A673 (cell line): Measurements from ENCODE around the gene ZFR. TPM values are rescaled to one million over a fixed set of nuclear protein-coding genes. Genes with fewer than 3 reads are reported as not detected.

ENCODE experiments used
- BruUV-seq: library from RNA; stranded (reverse); fragments of 400-500 nt; replicated peaks from 2 replicates; lab custom pipeline; 2021; lab: Mats Ljungman, UMichigan
- CTCF ChIA-PET: fragments of 300-600 bp; sonication (Branson Sonifier 250); formaldehyde crosslinking; loops from one replicate; lab custom pipeline; 2022; ENCODE audit warnings: antibody characterized with exemption; lab: Charles Lee
- POLR2A ChIA-PET: fragments of 300-600 bp; sonication (Branson Sonifier 250); formaldehyde crosslinking; loops from one replicate; lab custom pipeline; 2022; ENCODE audit warnings: antibody characterized with exemption; ENCODE audit not compliant: low non-redundant PET; lab: Charles Lee
- DNase-seq: peaks from one replicate; pipeline ENCODE4 v3.0.0-alpha.2; 2015; ENCODE audit warnings: low spot score
- H3K27ac ChIP-seq: fragments of 200-600 bp; sonication (generic); 2 replicates; pipeline ENCODE4 v1.5.1; 2016; ENCODE audit warnings: mixed run types, low read depth, mild to moderate bottlenecking, mixed read lengths, antibody characterized with exemption, low read length; ENCODE audit not compliant: poor library complexity, severe bottlenecking
- H3K27me3 ChIP-seq: fragments of 200-600 bp; sonication (generic); replicated peaks from 2 replicates; pipeline ENCODE4 v1.6.1; 2017; ENCODE audit warnings: mixed run types, low read depth, mild to moderate bottlenecking, mixed read lengths, antibody characterized with exemption, low read length; ENCODE audit not compliant: insufficient read depth, poor library complexity
- H3K36me3 ChIP-seq: fragments of 200-600 bp; sonication (generic); 2 replicates; pipeline ENCODE4 v1.6.1; 2016; ENCODE audit warnings: mixed run types, mild to moderate bottlenecking, mixed read lengths, antibody characterized with exemption, low read length; ENCODE audit not compliant: insufficient read depth, poor library complexity, severe bottlenecking
- H3K4me1 ChIP-seq: fragments of 200-600 bp; sonication (generic); 2 replicates; pipeline ENCODE4 v1.6.1; 2017; ENCODE audit warnings: mixed run types, mild to moderate bottlenecking, mixed read lengths, antibody characterized with exemption, low read length; ENCODE audit not compliant: insufficient read depth, poor library complexity, severe bottlenecking
- H3K4me3 ChIP-seq: fragments of 200-600 bp; sonication (generic); 2 replicates; pipeline ENCODE4 v1.5.1; 2016; ENCODE audit warnings: low read depth, mixed run types, mild to moderate bottlenecking, mixed read lengths, low read length; ENCODE audit not compliant: poor library complexity, severe bottlenecking
- H3K9me3 ChIP-seq: fragments of 200-600 bp; sonication (generic); 2 replicates; pipeline ENCODE4 v1.6.1; 2016; ENCODE audit warnings: mixed run types, low read depth, mild to moderate bottlenecking, mixed read lengths, antibody characterized with exemption, low read length; ENCODE audit not compliant: poor library complexity, severe bottlenecking
- EZH2 ChIP-seq: fragments of 200-600 bp; sonication (generic); IDR thresholded peaks from 2 replicates; pipeline ENCODE4 v1.6.1; 2017; ENCODE audit warnings: borderline replicate concordance, low read depth, mild to moderate bottlenecking, mixed read lengths, antibody characterized with exemption, low read length; ENCODE audit not compliant: poor library complexity, severe bottlenecking
- intact Hi-C: fragments of 100-400 bp; cut with micrococcal nuclease; formaldehyde crosslinking; loops from one replicate; pipeline ENCODE4 v1.10.0; 2022; ENCODE audit not compliant: unreplicated experiment
- total RNA-seq: library from RNA; stranded (reverse); gene quantifications from 2 replicates; pipeline ENCODE4 v1.2.3, GENCODE V29; 2021
- TF ChIP-seq, protein P1 (sequence below): fragments of 300-800, 200-600 bp; sonication (generic); conservative IDR thresholded peaks from 2 replicates; pipeline ENCODE4 v1.5.1; 2017; ENCODE audit warnings: low read depth, mild to moderate bottlenecking, antibody characterized with exemption, low read length, moderate library complexity, mixed read lengths

Gene ZFR
- total RNA-seq, 1 experiment from 2014 or later: 110 TPM

DNA sequence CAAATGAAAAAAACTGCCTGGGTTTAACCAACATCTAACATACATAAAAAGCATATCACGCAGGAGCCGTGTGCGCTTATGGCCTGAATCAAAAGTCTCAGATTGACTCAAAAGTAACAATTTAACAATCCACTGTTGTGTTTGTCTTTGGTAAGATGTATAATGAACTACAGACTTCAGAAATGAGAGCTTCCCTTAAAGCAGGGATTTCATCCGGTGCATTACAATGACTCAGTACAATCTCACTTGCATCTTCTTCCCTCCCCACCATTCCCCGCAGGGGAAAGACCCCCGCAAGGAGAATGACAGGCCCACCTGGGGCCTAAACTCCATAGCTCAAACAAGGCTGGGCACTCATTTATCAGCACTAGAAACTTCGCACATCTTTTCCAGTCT lies 1.4 kb downstream of the ZFR start:
- H3K27ac ChIP-seq: peak overlapping the region; percentile 90
- intact Hi-C loops: no loop called here
- POLR2A ChIA-PET: no interaction called here
- H3K9me3 ChIP-seq: no peaks in the 10 kb centered on the region
- H3K36me3 ChIP-seq: peaks cover 16% of the 10 kb centered on the region
- H3K27me3 ChIP-seq: no peaks in the 10 kb centered on the region
- BruUV-seq: TSS peak; percentile 44
- CTCF ChIA-PET: no interaction called here
- TF ChIP-seq, protein P1, sequence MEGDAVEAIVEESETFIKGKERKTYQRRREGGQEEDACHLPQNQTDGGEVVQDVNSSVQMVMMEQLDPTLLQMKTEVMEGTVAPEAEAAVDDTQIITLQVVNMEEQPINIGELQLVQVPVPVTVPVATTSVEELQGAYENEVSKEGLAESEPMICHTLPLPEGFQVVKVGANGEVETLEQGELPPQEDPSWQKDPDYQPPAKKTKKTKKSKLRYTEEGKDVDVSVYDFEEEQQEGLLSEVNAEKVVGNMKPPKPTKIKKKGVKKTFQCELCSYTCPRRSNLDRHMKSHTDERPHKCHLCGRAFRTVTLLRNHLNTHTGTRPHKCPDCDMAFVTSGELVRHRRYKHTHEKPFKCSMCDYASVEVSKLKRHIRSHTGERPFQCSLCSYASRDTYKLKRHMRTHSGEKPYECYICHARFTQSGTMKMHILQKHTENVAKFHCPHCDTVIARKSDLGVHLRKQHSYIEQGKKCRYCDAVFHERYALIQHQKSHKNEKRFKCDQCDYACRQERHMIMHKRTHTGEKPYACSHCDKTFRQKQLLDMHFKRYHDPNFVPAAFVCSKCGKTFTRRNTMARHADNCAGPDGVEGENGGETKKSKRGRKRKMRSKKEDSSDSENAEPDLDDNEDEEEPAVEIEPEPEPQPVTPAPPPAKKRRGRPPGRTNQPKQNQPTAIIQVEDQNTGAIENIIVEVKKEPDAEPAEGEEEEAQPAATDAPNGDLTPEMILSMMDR: no peak
- TF ChIP-seq EZH2: no peak
- peak overlapping the region; percentile 94 for H3K4me3 ChIP-seq
- H3K4me1 ChIP-seq: peaks cover 13% of the 10 kb centered on the region
- DNase-seq: no peak

DNA sequence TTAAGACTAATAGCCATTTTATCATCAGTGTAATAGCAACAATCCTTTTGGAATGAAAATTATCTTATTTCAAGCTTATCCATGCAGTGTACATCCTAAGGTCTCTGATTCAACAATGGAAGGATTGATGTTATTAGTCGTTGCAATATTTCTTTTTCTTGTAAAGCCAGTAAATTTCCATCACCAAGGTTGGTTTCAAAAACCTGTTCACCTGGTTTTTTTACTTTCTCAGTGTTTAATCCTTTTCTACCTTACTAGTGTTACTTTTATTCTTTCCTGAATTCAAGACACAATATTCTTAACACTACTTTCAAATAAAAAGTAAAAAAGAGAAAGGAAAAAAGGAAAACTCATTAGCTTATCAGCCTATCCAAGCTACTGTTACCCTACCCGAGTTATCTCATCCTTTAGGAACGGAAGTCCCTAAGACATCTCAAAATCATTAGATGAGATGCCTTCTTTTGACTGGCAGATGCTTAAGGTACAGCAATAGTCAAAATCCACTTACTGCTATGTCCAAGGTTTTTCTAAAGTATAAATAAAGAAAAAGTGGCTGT lies 5.4 kb downstream of the ZFR start:
- no peaks in the 10 kb centered on the region for H3K27me3 ChIP-seq
- H3K36me3 ChIP-seq: peaks cover 16% of the 10 kb centered on the region
- H3K4me1 ChIP-seq: peaks cover 20% of the 10 kb centered on the region
- no peak overlapping the region for H3K27ac ChIP-seq
- H3K9me3 ChIP-seq: no peaks in the 10 kb centered on the region
- ChIA-PET POLR2A (no interaction called here), CTCF (no interaction called here)
- intact Hi-C loops: no loop called here
- TF ChIP-seq EZH2: no peak
- TF ChIP-seq, protein P1: no peak
- no peak for DNase-seq
- H3K4me3 ChIP-seq: no peak overlapping the region
- no TSS peak for BruUV-seq

DNA sequence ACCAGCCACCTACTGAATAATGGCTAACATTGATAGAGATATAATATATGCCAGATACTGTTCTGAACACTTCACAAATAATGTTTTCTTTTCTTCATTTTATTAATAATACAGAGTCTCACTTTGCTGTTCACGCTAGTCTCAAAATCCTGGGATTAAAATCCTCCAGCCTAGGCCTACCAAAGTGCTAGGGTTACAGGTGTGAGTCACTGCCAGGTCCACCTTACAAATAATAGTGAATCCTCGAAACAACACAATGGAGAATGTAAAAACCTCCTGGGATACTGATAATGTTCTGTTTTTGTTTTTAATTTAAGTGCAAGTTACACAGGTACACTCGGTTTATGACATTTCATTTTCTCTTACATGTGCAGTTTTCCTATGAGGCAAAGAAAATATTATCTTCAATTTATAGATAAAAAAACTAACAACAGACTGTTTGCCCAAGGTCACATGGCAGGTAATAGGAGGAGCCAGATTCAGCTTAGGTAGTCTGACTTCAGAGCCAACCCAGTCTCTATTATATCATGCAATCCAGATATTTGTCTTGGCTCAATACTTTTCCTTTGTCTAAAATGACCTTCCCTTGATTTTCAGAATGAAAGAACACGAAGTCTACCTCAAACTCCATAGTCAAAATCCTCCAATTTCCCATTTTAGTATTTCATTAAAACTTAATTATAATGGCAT lies 7.8 kb downstream of the ZFR start:
- ChIA-PET CTCF (no interaction called here), POLR2A (interaction anchor here (0.6 kb wide), 1 partner anchor 26 kb away, joined by 3 read pairs; no protein-coding TSS in a partner anchor)
- DNase-seq: no peak
- Histone ChIP-seq H3K4me1 (peaks cover 10% of the 10 kb centered on the region), H3K9me3 (no peaks in the 10 kb centered on the region), H3K27me3 (no peaks in the 10 kb centered on the region), H3K27ac (no peak overlapping the region), H3K4me3 (no peak overlapping the region), H3K36me3 (peaks cover 9% of the 10 kb centered on the region)
- BruUV-seq: no TSS peak
- TF ChIP-seq, protein P1: no peak
- no peak for TF ChIP-seq EZH2
- intact Hi-C loops: no loop called here
